Progenitor cell of endocrine pancreas (in vitro differentiated cells): ENCODE results near the gene PSAPL1. TPM values are rescaled to one million over a fixed set of nuclear protein-coding genes. Genes with fewer than 3 reads are reported as not detected.

Source experiments
- DNase-seq: peaks from one replicate; pipeline ENCODE4 v3.0.0; 2021; ENCODE audit warnings: low spot score; ENCODE audit not compliant: unreplicated experiment
- H3K27ac Mint-ChIP-seq: 2 replicates; pipeline ENCODE4 v1.8.0; 2021; ENCODE audit warnings: mild to moderate bottlenecking, moderate library complexity, mixed read lengths
- H3K27me3 Mint-ChIP-seq: 2 replicates; pipeline ENCODE4 v1.8.0; 2021; ENCODE audit warnings: mixed read lengths
- H3K36me3 Mint-ChIP-seq: 2 replicates; pipeline ENCODE4 v1.8.0; 2022; ENCODE audit warnings: mixed read lengths; ENCODE audit not compliant: insufficient read depth
- H3K4me1 Mint-ChIP-seq: 2 replicates; pipeline ENCODE4 v1.8.0; 2021; ENCODE audit warnings: low read depth, mixed read lengths
- H3K4me3 Mint-ChIP-seq: 2 replicates; pipeline ENCODE4 v1.8.0; 2021; ENCODE audit warnings: low read depth, mild to moderate bottlenecking, moderate library complexity, mixed read lengths
- H3K9me3 Mint-ChIP-seq: 2 replicates; pipeline ENCODE4 v1.8.0; 2021; ENCODE audit warnings: low read depth, mixed read lengths
- total RNA-seq: library from RNA; stranded (reverse); gene quantifications from 2 replicates; pipeline ENCODE4 v1.2.1, GENCODE V29; 2021
- TF ChIP-seq, protein P1 (sequence below): fragments of 200-600 bp; sonication (generic); IDR thresholded peaks from one replicate; pipeline ENCODE4 v1.5.0; 2021; ENCODE audit warnings: antibody characterized with exemption, mild to moderate bottlenecking; ENCODE audit not compliant: unreplicated experiment

PSAPL1 gene
- total RNA-seq, 1 donor from 2014 or later, result 0.14 TPM

- H3K27me3 Mint-ChIP-seq, result peaks cover 3% of the 10 kb centered on the region
- no peak overlapping the region for H3K4me3 Mint-ChIP-seq
- no peak overlapping the region for H3K27ac Mint-ChIP-seq
- DNase-seq, result no peak
- H3K36me3 Mint-ChIP-seq, result no peaks in the 10 kb centered on the region
- H3K4me1 Mint-ChIP-seq, result peaks cover 16% of the 10 kb centered on the region
- H3K9me3 Mint-ChIP-seq, result no peaks in the 10 kb centered on the region
- TF ChIP-seq, protein P1, sequence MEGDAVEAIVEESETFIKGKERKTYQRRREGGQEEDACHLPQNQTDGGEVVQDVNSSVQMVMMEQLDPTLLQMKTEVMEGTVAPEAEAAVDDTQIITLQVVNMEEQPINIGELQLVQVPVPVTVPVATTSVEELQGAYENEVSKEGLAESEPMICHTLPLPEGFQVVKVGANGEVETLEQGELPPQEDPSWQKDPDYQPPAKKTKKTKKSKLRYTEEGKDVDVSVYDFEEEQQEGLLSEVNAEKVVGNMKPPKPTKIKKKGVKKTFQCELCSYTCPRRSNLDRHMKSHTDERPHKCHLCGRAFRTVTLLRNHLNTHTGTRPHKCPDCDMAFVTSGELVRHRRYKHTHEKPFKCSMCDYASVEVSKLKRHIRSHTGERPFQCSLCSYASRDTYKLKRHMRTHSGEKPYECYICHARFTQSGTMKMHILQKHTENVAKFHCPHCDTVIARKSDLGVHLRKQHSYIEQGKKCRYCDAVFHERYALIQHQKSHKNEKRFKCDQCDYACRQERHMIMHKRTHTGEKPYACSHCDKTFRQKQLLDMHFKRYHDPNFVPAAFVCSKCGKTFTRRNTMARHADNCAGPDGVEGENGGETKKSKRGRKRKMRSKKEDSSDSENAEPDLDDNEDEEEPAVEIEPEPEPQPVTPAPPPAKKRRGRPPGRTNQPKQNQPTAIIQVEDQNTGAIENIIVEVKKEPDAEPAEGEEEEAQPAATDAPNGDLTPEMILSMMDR, result no peak
Measured at GRCh38 chr4:7427361-7427760, 7.4 kb downstream of the PSAPL1 start.

DNA sequence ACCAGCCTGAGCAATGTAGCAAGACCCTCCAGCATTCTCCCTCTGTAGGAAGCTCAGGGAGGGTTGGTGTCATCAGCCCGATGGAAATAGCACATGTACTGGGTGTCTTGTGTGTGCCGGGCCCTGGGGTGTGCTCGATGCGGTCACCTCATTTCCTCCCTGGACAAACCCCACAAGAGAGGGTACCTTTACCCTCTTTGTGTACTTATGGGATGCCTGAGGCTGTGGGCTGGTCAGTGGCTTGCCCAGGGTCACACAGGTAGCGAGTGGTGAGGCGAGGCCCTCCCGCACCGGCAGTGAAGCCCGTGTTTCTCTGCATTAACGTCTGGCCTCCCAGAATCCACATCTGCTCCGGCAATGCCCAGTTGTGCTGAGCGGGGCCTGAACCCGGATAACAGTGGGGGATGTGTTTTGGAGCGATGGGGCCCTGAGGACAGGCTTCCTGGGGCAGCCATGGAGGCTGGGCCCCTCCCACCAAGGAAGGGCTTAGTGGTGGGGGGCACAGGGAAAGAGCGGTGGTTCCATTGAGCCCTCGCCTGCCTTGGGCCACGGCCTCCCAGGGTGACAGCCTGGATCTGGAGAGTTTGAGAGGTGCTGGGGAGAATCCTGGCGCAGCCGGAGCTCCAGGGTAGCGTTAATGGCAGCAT is 8.1 kb downstream of the PSAPL1 start:
- peaks cover 16% of the 10 kb centered on the region for H3K4me1 Mint-ChIP-seq
- H3K27ac Mint-ChIP-seq, result no peak overlapping the region
- no peaks in the 10 kb centered on the region for H3K9me3 Mint-ChIP-seq
- H3K36me3 Mint-ChIP-seq, result no peaks in the 10 kb centered on the region
- TF ChIP-seq, protein P1, result no peak
- no peak for DNase-seq
- peaks cover 3% of the 10 kb centered on the region for H3K27me3 Mint-ChIP-seq
- no peak overlapping the region for H3K4me3 Mint-ChIP-seq

DNA sequence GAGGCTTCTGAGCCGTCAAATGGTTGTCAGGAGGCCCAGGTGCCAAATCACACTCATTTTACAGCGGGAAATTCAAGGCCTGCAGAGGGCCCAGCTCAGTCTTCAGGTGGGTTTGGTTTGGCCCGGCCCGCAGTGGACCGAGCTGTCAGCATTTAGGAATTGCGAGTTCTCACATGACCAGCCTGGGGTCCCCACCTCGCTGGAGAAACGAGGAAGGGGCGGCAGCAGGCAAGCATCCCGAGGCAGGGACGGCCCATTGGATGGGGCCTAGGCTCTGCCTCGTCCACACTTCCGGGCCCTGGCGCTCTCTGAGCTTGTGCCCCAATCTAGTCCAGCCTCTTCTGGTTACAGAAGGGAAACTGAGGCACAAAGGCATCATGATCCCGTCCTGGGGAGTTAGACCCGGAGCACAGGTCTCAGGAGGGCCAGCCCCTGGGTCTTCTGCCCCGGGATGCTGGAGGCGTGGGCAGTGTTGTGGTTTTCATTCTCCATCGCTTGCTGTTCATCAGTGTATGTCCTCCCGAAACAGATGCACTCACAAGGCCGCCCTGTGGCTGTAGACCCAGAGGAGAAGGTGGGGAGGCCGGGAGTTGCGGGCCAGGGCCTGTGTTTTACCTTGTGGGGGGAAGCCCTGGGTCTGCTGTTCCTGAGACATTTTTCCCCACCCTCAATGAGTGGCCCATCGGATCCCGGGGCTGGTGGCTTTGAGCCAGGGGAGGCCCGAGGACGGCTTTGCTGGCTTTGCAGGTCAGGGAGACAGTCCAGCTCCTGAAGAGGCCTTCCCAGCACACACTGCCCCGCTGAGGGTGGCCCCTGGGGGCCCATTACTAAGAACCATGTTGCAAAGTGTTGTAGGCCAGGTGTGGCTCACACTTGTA is 8.9 kb downstream of the PSAPL1 start:
- Mint-ChIP-seq H3K4me3 (no peak overlapping the region), H3K4me1 (peaks cover 15% of the 10 kb centered on the region), H3K9me3 (no peaks in the 10 kb centered on the region), H3K27ac (peak overlapping the region; percentile 29), H3K36me3 (no peaks in the 10 kb centered on the region), H3K27me3 (peaks cover 3% of the 10 kb centered on the region)
- DNase-seq, result no peak
- TF ChIP-seq, protein P1, result no peak

- no peak overlapping the region for H3K4me3 Mint-ChIP-seq
- H3K36me3 Mint-ChIP-seq, result no peaks in the 10 kb centered on the region
- TF ChIP-seq, protein P1, result no peak
- DNase-seq, result no peak
- no peaks in the 10 kb centered on the region for H3K9me3 Mint-ChIP-seq
- H3K27ac Mint-ChIP-seq, result peak overlapping the region; percentile 29
- H3K4me1 Mint-ChIP-seq, result peaks cover 10% of the 10 kb centered on the region
- peaks cover 3% of the 10 kb centered on the region for H3K27me3 Mint-ChIP-seq
Measured at GRCh38 chr4:7425124-7425523, 9.6 kb downstream of the PSAPL1 start.

- peaks cover 3% of the 10 kb centered on the region for H3K27me3 Mint-ChIP-seq
- no peaks in the 10 kb centered on the region for H3K9me3 Mint-ChIP-seq
- TF ChIP-seq, protein P1, result no peak
- H3K4me1 Mint-ChIP-seq, result peaks cover 8% of the 10 kb centered on the region
- H3K36me3 Mint-ChIP-seq, result no peaks in the 10 kb centered on the region
- DNase-seq, result no peak
- no peak overlapping the region for H3K4me3 Mint-ChIP-seq
- H3K27ac Mint-ChIP-seq, result no peak overlapping the region
Measured at GRCh38 chr4:7424553-7425111, 10.1 kb downstream of the PSAPL1 start.
